ENCODE results near the gene LRRN3.

Gene LRRN3

GRCh38 chr7:111091593-111092358 is 849 bp downstream of the LRRN3 start:
- H3K27ac ChIP-seq (replicated peaks): no peak overlapping the region
- DNase-seq (ENCODE audit: low read depth in 1 of 2, low spot score in 1 of 2): no peak
- TF ChIP-seq POLR2AphosphoS5 (IDR thresholded peaks at IDR 0.05; ENCODE audit: low read depth) (no peak), REST (IDR thresholded peaks at IDR 0.05; ENCODE audit: insufficient replicate concordance, low read depth) (no peak), GABPA (IDR thresholded peaks at IDR 0.05; ENCODE audit: low read depth) (no peak)
- TF ChIP-seq, protein P1, sequence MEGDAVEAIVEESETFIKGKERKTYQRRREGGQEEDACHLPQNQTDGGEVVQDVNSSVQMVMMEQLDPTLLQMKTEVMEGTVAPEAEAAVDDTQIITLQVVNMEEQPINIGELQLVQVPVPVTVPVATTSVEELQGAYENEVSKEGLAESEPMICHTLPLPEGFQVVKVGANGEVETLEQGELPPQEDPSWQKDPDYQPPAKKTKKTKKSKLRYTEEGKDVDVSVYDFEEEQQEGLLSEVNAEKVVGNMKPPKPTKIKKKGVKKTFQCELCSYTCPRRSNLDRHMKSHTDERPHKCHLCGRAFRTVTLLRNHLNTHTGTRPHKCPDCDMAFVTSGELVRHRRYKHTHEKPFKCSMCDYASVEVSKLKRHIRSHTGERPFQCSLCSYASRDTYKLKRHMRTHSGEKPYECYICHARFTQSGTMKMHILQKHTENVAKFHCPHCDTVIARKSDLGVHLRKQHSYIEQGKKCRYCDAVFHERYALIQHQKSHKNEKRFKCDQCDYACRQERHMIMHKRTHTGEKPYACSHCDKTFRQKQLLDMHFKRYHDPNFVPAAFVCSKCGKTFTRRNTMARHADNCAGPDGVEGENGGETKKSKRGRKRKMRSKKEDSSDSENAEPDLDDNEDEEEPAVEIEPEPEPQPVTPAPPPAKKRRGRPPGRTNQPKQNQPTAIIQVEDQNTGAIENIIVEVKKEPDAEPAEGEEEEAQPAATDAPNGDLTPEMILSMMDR (IDR thresholded peaks at IDR 0.05; ENCODE audit: insufficient read depth, low read length): no peak
- no peak overlapping the region for H3K4me3 ChIP-seq (replicated peaks; ENCODE audit: insufficient read depth, low read length)
- H3K27me3 ChIP-seq (ENCODE audit: insufficient read depth, poor library complexity, severe bottlenecking): no peaks in the 10 kb centered on the region

GRCh38 chr7:111092406-111093236 is 1.7 kb downstream of the LRRN3 start:
- no peak overlapping the region for H3K4me3 ChIP-seq (replicated peaks; ENCODE audit: insufficient read depth, low read length)
- no peak for TF ChIP-seq GABPA (IDR thresholded peaks at IDR 0.05; ENCODE audit: low read depth)
- TF ChIP-seq SPI1 (IDR thresholded peaks at IDR 0.05; ENCODE audit: borderline replicate concordance, low read depth): no peak
- no peak for TF ChIP-seq REST (IDR thresholded peaks at IDR 0.05; ENCODE audit: insufficient replicate concordance, low read depth)
- no peak for TF ChIP-seq POLR2AphosphoS5 (IDR thresholded peaks at IDR 0.05; ENCODE audit: low read depth)
- TF ChIP-seq, protein P1 (IDR thresholded peaks at IDR 0.05; ENCODE audit: insufficient read depth, low read length): no peak
- DNase-seq (ENCODE audit: low read depth in 1 of 2, low spot score in 1 of 2): no peak

DNA sequence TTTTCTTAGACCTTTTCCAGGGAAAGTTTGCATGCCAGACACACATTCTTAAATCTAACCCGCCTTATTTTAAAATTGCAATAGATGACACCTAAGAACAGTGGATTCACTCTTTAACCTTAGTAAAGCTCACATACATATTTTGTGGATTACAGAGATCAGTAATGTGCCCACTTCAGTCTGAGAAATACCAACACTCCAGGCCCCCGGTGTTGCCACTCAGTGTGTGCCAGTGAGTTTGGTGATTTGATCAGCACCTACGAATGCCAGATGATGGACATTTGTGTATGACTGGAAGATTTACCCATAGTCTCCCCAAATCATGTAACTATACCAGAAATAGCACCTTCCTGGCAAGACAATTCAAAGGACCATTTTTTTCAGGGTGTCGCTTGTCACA is 2.6 kb downstream of the LRRN3 start:
- no peak for DNase-seq (ENCODE audit: low read depth in 1 of 2, low spot score in 1 of 2)
- H3K27ac ChIP-seq (replicated peaks): no peak overlapping the region
- TF ChIP-seq SPI1 (IDR thresholded peaks at IDR 0.05; ENCODE audit: borderline replicate concordance, low read depth): no peak
- TF ChIP-seq GABPA (IDR thresholded peaks at IDR 0.05; ENCODE audit: low read depth): no peak
- no peak for TF ChIP-seq REST (IDR thresholded peaks at IDR 0.05; ENCODE audit: insufficient replicate concordance, low read depth)
- TF ChIP-seq POLR2AphosphoS5 (IDR thresholded peaks at IDR 0.05; ENCODE audit: low read depth): no peak
- TF ChIP-seq, protein P1 (IDR thresholded peaks at IDR 0.05; ENCODE audit: insufficient read depth, low read length): no peak
- H3K27me3 ChIP-seq (ENCODE audit: insufficient read depth, poor library complexity, severe bottlenecking): no peaks in the 10 kb centered on the region
- no peak overlapping the region for H3K4me3 ChIP-seq (replicated peaks; ENCODE audit: insufficient read depth, low read length)

More at GRCh38 chr7:111092406-111093236, 1.7 kb downstream of the LRRN3 start:
- Histone ChIP-seq H3K27me3 (ENCODE audit: insufficient read depth, poor library complexity, severe bottlenecking) (no peaks in the 10 kb centered on the region), H3K27ac (replicated peaks) (no peak overlapping the region)

Measured in HL-60 (cell line).